OCI-LY1 (cell line): ENCODE measurements around the gene AHSP.

Source experiments
- H2AFZ ChIP-seq: fragments of 200-600 bp; sonication (generic), shearing (Covaris generic); 2 replicates; pipeline ENCODE4 v1.6.0; 2014; ENCODE audit warnings: antibody characterized with exemption, mild to moderate bottlenecking, low read length
- H3F3A ChIP-seq: fragments of 200-600 bp; sonication (generic), shearing (Covaris generic); 2 replicates; pipeline ENCODE4 v1.6.0; 2014; ENCODE audit warnings: mild to moderate bottlenecking, antibody characterized with exemption, low read length, moderate library complexity; ENCODE audit not compliant: insufficient read depth
- H3K27ac ChIP-seq: fragments of 200-600 bp; sonication (generic); 2 replicates; pipeline ENCODE4 v1.5.1; 2014; ENCODE audit warnings: low read length, mixed run types, mild to moderate bottlenecking, low read depth; ENCODE audit not compliant: poor library complexity, severe bottlenecking
- H3K27me3 ChIP-seq: fragments of 200-600 bp; sonication (generic); 2 replicates; pipeline ENCODE4 v1.6.0; 2014; ENCODE audit warnings: antibody characterized with exemption, mild to moderate bottlenecking, low read length, moderate library complexity; ENCODE audit not compliant: insufficient read depth
- H3K36me3 ChIP-seq: fragments of 200-600 bp; sonication (generic); 2 replicates; pipeline ENCODE4 v1.6.1; 2014; ENCODE audit warnings: mild to moderate bottlenecking, antibody characterized with exemption, low read length, moderate library complexity, mixed read lengths; ENCODE audit not compliant: insufficient read depth
- H3K4me1 ChIP-seq: fragments of 200-600 bp; sonication (generic); 2 replicates; pipeline ENCODE4 v1.5.1; 2014; ENCODE audit warnings: mild to moderate bottlenecking, low read length, moderate library complexity; ENCODE audit not compliant: insufficient read depth, severe bottlenecking
- H3K4me2 ChIP-seq: fragments of 200-600 bp; sonication (generic), shearing (Covaris generic); 2 replicates; pipeline ENCODE4 v1.6.1; 2014; ENCODE audit warnings: low read length
- H3K4me3 ChIP-seq: fragments of 200-600 bp; sonication (generic); 2 replicates; pipeline ENCODE4 v1.5.1; 2014; ENCODE audit warnings: low read length, low read depth, mild to moderate bottlenecking, mixed read lengths; ENCODE audit not compliant: poor library complexity, severe bottlenecking
- H3K79me2 ChIP-seq: fragments of 200-600 bp; shearing (Covaris generic); 2 replicates; pipeline ENCODE4 v1.6.1; 2016; ENCODE audit warnings: mixed run types, low read length, mixed read lengths; ENCODE audit not compliant: insufficient read depth
- H3K9ac ChIP-seq: fragments of 200-600 bp; sonication (generic), shearing (Covaris generic); 2 replicates; pipeline ENCODE4 v1.6.1; 2014; ENCODE audit warnings: mild to moderate bottlenecking, low read length, mixed read lengths
- H3K9me2 ChIP-seq: fragments of 200-600 bp; sonication (generic), shearing (Covaris generic); 2 replicates; pipeline ENCODE4 v1.6.1; 2014; ENCODE audit warnings: low read depth, mild to moderate bottlenecking, low read length, mixed read lengths
- H3K9me3 ChIP-seq: fragments of 200-600 bp; shearing (Covaris generic); 2 replicates; pipeline ENCODE4 v1.6.1; 2014; ENCODE audit warnings: low read length, mixed read lengths
- H4K20me1 ChIP-seq: fragments of 200-600 bp; sonication (generic), shearing (Covaris generic); 2 replicates; pipeline ENCODE4 v1.6.0; 2016; ENCODE audit warnings: mild to moderate bottlenecking, low read length; ENCODE audit not compliant: insufficient read depth
- CTCF ChIP-seq: fragments of 200-600 bp; sonication (generic), shearing (Covaris generic); IDR thresholded peaks from 2 replicates; pipeline ENCODE4 v1.5.1; 2017; ENCODE audit warnings: mild to moderate bottlenecking, antibody characterized with exemption, low read length, moderate library complexity, mixed read lengths
- EZH2 ChIP-seq: fragments of 200-600 bp; sonication (generic), shearing (Covaris generic); IDR thresholded peaks from 2 replicates; pipeline ENCODE4 v1.8.0; 2017; ENCODE audit warnings: borderline replicate concordance, mixed run types, mild to moderate bottlenecking, antibody characterized with exemption, low read length, moderate library complexity, mixed read lengths

The AHSP gene

GRCh38 chr16:31484491-31485171, 43.1 kb upstream of the AHSP start:
- H3K36me3 ChIP-seq = no peaks in the 10 kb centered on the region
- H3K27me3 ChIP-seq = peaks cover 11% of the 10 kb centered on the region
- no peak overlapping the region for H3K4me2 ChIP-seq
- H3K9ac ChIP-seq = no peak overlapping the region
- no peaks in the 10 kb centered on the region for H3K9me2 ChIP-seq
- TF ChIP-seq EZH2 = no peak
- TF ChIP-seq CTCF = no peak
- peaks cover 11% of the 10 kb centered on the region for H3K4me1 ChIP-seq
- H3K27ac ChIP-seq = no peak overlapping the region
- H3F3A ChIP-seq = no peaks in the 10 kb centered on the region
- no peak overlapping the region for H3K4me3 ChIP-seq
- no peaks in the 10 kb centered on the region for H3K79me2 ChIP-seq
- H2AFZ ChIP-seq = no peak overlapping the region
- no peaks in the 10 kb centered on the region for H3K9me3 ChIP-seq
- H4K20me1 ChIP-seq = no peaks in the 10 kb centered on the region

- no peaks in the 10 kb centered on the region for H4K20me1 ChIP-seq
- peaks cover 11% of the 10 kb centered on the region for H3K4me1 ChIP-seq
- H3K4me3 ChIP-seq = no peak overlapping the region
- H2AFZ ChIP-seq = no peak overlapping the region
- no peaks in the 10 kb centered on the region for H3K9me2 ChIP-seq
- no peaks in the 10 kb centered on the region for H3F3A ChIP-seq
- H3K36me3 ChIP-seq = no peaks in the 10 kb centered on the region
- no peak overlapping the region for H3K9ac ChIP-seq
- H3K79me2 ChIP-seq = no peaks in the 10 kb centered on the region
- H3K27me3 ChIP-seq = peaks cover 11% of the 10 kb centered on the region
- no peak overlapping the region for H3K27ac ChIP-seq
- no peak for TF ChIP-seq CTCF
- no peak for TF ChIP-seq EZH2
- H3K4me2 ChIP-seq = no peak overlapping the region
- no peaks in the 10 kb centered on the region for H3K9me3 ChIP-seq
These were observed 42.1 kb upstream of the AHSP start for GRCh38 chr16:31485571-31485970.

GRCh38 chr16:31486045-31486444, 41.7 kb upstream of the AHSP start:
- H3K4me2 ChIP-seq = no peak overlapping the region

More at GRCh38 chr16:31486045-31486444, 41.7 kb upstream of the AHSP start:
- H3F3A ChIP-seq = no peaks in the 10 kb centered on the region
- no peak overlapping the region for H3K27ac ChIP-seq
- no peak overlapping the region for H3K9ac ChIP-seq
- no peak overlapping the region for H2AFZ ChIP-seq
- H3K4me1 ChIP-seq = peaks cover 11% of the 10 kb centered on the region
- H3K27me3 ChIP-seq = peaks cover 11% of the 10 kb centered on the region; the same call in 1 of the 2 replicates
- H3K36me3 ChIP-seq = no peaks in the 10 kb centered on the region
- H3K79me2 ChIP-seq = no peaks in the 10 kb centered on the region
- no peak overlapping the region for H3K4me3 ChIP-seq
- no peaks in the 10 kb centered on the region for H3K9me3 ChIP-seq
- no peaks in the 10 kb centered on the region for H3K9me2 ChIP-seq
- no peak for TF ChIP-seq EZH2
- no peak for TF ChIP-seq CTCF
- no peaks in the 10 kb centered on the region for H4K20me1 ChIP-seq
